ENCODE results near the gene C4orf51. TPM values are rescaled to one million over a fixed set of nuclear protein-coding genes. Genes with fewer than 3 reads are reported as not detected.

C4orf51 gene
- total and polyA plus RNA-seq, 10 donors = not detected

DNA sequence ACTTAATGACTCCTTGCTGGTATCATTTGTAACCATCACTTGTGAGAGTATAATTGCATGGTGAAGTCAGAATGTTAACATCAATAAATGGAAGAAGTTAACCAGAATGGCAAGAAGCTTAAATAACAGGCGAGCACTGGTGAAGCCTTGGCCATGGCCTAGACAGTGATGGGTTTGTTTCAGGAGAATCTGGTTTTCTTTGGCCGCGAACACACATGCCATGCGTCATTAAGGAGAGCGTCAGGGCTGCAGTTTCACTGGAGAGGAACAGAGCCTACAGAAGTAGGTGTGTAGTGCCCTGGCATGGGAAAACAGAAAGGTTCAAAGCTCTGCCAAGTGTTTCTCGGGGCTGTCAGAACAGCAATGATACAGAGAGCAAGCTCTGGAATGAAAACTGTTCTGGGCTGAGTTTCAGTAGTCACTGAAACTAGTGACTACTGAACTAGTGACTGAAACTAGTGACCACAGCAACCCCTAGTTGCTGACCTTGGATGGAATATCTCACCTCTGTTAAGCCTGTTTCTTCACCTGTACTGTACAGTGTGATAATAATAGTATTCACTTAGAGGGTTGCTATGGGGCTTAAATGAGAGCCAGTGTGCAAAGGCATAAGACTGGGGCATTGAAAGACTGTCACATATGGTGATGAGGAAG lies 93.8 kb downstream of the C4orf51 start:
- intact Hi-C loops (cut with DNase I; ENCODE audit: low total_unique reads) = no loop called here
- Histone ChIP-seq H3K36me3 (peaks cover 0 to 86% (median 25%) of the 10 kb centered on the region in 6 donors), H3K9me3 (no peaks in the 10 kb centered on the region), H3K4me1 (no peaks in the 10 kb centered on the region), H3K4me3 (no peak overlapping the region), H3K27ac (no peak overlapping the region), H3K27me3 (replicated peaks in 1 of 7) (no peaks in the 10 kb centered on the region)
- no peak for DNase-seq
- TF ChIP-seq POLR2A (IDR thresholded peaks at IDR 0.05) (no peak), POLR2AphosphoS5 (IDR thresholded peaks at IDR 0.05) (no peak)
- TF ChIP-seq, protein P1, sequence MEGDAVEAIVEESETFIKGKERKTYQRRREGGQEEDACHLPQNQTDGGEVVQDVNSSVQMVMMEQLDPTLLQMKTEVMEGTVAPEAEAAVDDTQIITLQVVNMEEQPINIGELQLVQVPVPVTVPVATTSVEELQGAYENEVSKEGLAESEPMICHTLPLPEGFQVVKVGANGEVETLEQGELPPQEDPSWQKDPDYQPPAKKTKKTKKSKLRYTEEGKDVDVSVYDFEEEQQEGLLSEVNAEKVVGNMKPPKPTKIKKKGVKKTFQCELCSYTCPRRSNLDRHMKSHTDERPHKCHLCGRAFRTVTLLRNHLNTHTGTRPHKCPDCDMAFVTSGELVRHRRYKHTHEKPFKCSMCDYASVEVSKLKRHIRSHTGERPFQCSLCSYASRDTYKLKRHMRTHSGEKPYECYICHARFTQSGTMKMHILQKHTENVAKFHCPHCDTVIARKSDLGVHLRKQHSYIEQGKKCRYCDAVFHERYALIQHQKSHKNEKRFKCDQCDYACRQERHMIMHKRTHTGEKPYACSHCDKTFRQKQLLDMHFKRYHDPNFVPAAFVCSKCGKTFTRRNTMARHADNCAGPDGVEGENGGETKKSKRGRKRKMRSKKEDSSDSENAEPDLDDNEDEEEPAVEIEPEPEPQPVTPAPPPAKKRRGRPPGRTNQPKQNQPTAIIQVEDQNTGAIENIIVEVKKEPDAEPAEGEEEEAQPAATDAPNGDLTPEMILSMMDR (IDR thresholded peaks at IDR 0.05 in 8 of 11, conservative IDR thresholded peaks at IDR 0.05 in 3 of 11) = no peak
- WGBS, 5 donors = 94 to 98% (median 94%) methylated on average over 6 of the region's 6 CpGs

DNA sequence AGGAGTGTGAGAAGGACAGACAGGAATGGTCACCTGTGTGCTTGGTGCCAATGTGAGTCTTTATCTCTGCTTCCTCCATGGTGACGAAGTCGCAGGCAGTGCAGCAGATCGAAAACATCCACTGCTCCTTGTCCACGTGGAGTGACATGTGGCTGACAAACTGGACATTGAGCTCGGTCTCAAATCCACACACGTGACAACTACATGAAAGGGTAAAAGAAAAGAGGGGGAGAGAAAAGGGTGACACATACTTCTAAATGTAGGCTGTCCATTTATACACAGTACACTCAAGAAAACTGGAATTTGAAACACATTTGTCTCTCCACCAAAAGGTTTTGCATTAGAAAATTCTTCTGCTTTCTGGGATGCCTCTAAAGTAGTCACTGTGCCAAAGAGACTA lies 94.5 kb downstream of the C4orf51 start:
- H3K9me3 ChIP-seq = no peaks in the 10 kb centered on the region
- H3K4me3 ChIP-seq = no peak overlapping the region
- H3K36me3 ChIP-seq = peaks cover 0 to 86% (median 27%) of the 10 kb centered on the region in 6 donors
- no peak for DNase-seq
- intact Hi-C loops (cut with DNase I; ENCODE audit: low total_unique reads) = no loop called here
- 94 to 99% (median 96%) methylated on average over 6 of the region's 6 CpGs for WGBS, 5 donors
- H3K27me3 ChIP-seq (replicated peaks in 1 of 7) = no peaks in the 10 kb centered on the region
- H3K4me1 ChIP-seq = no peaks in the 10 kb centered on the region
- TF ChIP-seq POLR2A (IDR thresholded peaks at IDR 0.05) = no peak
- TF ChIP-seq, protein P1 (IDR thresholded peaks at IDR 0.05 in 8 of 11, conservative IDR thresholded peaks at IDR 0.05 in 3 of 11) = no peak
- no peak for TF ChIP-seq POLR2AphosphoS5 (IDR thresholded peaks at IDR 0.05)
- no peak overlapping the region for H3K27ac ChIP-seq

DNA sequence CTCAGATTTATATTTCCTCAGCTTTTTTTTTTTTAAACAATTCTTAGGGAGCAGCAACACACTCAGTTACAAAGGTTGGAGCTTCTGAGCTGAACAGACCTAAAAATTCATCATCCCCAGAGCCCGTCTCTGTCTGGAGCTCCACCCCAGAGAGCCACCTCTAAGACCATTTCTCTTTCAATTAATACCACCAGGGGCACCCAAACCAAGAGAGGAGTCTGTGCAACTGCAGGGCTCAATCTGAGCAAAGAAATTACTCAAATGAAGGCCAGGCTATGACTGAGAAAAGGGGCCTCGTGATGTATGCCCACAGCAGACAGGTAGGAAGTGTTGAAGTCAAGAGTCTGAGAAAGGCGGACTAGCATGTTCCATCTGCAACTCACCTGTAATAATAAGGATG lies 95.5 kb downstream of the C4orf51 start:
- Histone ChIP-seq H3K27me3 (replicated peaks in 1 of 7) (no peaks in the 10 kb centered on the region), H3K36me3 (peaks cover 0 to 84% (median 27%) of the 10 kb centered on the region in 6 donors), H3K4me3 (no peak overlapping the region), H3K9me3 (no peaks in the 10 kb centered on the region), H3K27ac (no peak overlapping the region), H3K4me1 (no peaks in the 10 kb centered on the region)
- intact Hi-C loops (cut with DNase I; ENCODE audit: low total_unique reads) = no loop called here
- WGBS, 5 donors = 81 to 94% (median 92%) methylated on average over 3 of the region's 3 CpGs
- DNase-seq = no peak
- TF ChIP-seq POLR2AphosphoS5 (IDR thresholded peaks at IDR 0.05) = no peak
- TF ChIP-seq POLR2A (IDR thresholded peaks at IDR 0.05) = no peak
- TF ChIP-seq, protein P1 (IDR thresholded peaks at IDR 0.05 in 8 of 11, conservative IDR thresholded peaks at IDR 0.05 in 3 of 11) = no peak

DNA sequence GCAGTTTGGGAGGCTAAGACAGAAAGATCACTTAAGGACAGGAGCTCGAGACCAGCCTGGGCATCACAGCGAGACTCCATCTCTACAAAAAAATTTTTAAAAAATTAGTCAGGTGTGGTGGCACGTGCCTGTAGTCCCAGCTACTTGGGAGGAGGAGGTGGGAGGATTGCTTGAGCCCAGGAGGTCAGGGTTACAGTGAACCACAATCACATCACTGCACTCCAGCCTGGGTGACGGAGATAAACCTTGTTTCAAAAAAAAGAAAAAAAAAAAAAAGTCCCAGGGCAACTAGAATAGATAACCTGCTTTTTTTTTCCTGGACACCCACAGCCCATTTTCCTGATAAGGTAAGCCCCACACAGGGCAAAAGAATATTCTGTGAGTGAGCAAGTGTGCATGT lies 96.3 kb downstream of the C4orf51 start:
- intact Hi-C loops (cut with DNase I; ENCODE audit: low total_unique reads) = no loop called here
- no peak for DNase-seq
- no peaks in the 10 kb centered on the region for H3K27me3 ChIP-seq (replicated peaks in 1 of 7)
- TF ChIP-seq POLR2AphosphoS5 (IDR thresholded peaks at IDR 0.05) (no peak), POLR2A (IDR thresholded peaks at IDR 0.05) (no peak)
- TF ChIP-seq, protein P1 (IDR thresholded peaks at IDR 0.05 in 8 of 11, conservative IDR thresholded peaks at IDR 0.05 in 3 of 11) = no peak
- WGBS, 5 donors = 93 to 98% (median 97%) methylated on average over 4 of the region's 4 CpGs
- H3K4me3 ChIP-seq = no peak overlapping the region
- no peak overlapping the region for H3K27ac ChIP-seq
- H3K9me3 ChIP-seq = no peaks in the 10 kb centered on the region
- no peaks in the 10 kb centered on the region for H3K4me1 ChIP-seq
- H3K36me3 ChIP-seq = peaks cover 0 to 77% (median 27%) of the 10 kb centered on the region in 6 donors

Measured in spleen (tissue), 11 donors.